ENCODE measurements around the gene WFDC5.
"Not testable (repeated sequence)": the region's sequence is repeated elsewhere in the genome, so short reads cannot be mapped to it uniquely, and the experiment has no call there.

Gene WFDC5

GRCh38 chr20:45114465-45115385 lies at the start of gene WFDC5:
WFDC5 (minus strand) TSS chr20:45115174; CDS start chr20:45115083, 91 bp downstream.
- DNase-seq (ENCODE audit: low spot score): no peak

DNA sequence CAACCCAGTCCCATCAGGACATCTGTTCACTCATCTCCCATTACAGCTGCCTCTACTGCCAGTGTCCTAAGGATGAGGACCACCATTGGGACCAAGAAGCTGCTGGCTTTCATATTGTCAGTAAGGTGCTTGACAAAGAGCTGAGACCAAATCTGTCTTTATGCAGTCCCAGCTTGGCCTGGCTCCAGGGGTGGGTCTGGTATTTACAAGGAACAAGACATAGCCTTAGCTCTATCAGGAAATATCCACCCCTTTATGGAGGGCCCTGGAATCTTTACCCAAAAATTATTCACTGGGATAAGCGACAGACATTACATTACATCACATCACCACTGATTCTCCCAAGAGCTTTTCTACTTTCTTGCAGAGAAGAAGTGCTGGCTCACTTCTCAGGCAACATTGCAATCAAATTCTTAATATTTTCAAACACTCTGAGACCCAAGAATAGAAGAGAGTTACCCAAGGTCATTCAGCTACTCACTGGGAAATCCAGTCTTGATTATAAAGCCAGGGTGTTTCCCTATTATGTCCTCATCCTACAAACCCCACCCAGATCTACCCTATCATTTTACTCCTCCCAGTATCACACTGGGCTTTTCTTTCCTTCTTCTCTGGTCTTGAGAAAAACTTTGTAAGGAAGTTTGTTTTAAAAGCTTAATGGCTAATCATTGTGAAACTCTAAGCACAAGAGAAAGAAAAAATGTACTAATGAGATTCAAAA lies 48.3 kb upstream of the WFDC5 start:
- no peak for DNase-seq (ENCODE audit: low spot score)

DNA sequence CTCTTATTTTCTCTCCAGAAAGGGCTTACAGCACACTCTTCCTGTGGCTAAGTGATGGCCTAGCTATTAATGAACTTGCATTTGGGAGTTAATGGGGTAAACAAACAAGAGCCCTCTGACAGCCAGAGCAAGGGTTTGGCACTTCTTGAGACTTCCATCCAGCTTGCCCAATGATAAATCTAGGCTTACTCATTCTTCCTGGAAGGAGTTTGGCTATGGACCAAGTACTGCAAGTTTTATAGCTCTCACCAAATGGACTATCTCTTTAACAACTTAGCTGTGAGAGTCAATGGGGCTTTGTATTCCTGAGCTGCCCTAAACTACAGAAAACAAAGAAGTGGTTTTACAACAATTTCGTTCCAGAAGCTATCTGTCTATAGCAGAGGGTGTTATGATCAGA lies 43.0 kb upstream of the WFDC5 start:
- no peak for DNase-seq (ENCODE audit: low spot score)

GRCh38 chr20:45156713-45157112 lies 41.7 kb upstream of the WFDC5 start:
- no peak for DNase-seq (ENCODE audit: low spot score)

DNA sequence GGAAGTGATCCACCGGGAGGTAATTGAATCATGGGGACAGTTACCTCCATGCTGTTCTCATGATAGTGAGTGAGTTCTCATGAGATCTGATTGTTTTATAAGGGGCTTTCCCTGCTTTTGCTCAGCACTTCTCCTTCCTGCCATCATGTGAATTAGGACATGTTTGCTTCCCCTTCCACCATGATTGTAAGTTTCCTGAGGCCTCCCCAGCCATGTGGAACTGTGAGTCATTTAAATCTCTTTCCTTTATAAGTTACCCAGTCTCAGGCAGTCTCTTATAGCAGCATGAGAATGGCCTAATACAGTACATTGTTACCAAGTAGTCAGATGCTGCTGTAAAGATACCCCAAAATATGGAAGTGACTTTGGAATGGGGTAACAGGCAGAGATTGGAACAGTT lies 39.8 kb upstream of the WFDC5 start:
- DNase-seq (ENCODE audit: low spot score): not testable (repeated sequence)

DNA sequence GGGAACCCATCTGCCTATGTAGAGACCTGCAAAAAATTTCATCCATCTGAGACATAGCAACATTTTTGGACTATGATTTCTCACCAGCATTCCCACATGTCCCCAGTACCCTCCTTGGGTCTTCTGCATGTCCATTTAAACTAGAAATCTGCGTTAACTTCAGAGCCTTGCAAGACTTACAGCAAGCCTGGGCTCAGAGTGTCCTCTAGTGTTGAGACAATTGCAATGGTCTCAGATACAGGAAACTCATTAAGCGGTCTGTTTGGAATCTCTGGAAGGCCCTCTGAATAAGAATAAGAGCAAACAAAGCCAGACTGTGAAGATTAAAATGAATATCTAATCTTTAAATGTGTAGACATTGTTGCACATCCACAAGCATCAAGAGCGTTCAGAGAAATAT lies 39.2 kb upstream of the WFDC5 start:
- no peak for DNase-seq (ENCODE audit: low spot score)

- no peak for DNase-seq (ENCODE audit: low spot score)
Measured at GRCh38 chr20:45153752-45154151, 38.8 kb upstream of the WFDC5 start.

- no peak for DNase-seq (ENCODE audit: low spot score)
Measured at GRCh38 chr20:45153147-45153546, 38.2 kb upstream of the WFDC5 start.

DNA sequence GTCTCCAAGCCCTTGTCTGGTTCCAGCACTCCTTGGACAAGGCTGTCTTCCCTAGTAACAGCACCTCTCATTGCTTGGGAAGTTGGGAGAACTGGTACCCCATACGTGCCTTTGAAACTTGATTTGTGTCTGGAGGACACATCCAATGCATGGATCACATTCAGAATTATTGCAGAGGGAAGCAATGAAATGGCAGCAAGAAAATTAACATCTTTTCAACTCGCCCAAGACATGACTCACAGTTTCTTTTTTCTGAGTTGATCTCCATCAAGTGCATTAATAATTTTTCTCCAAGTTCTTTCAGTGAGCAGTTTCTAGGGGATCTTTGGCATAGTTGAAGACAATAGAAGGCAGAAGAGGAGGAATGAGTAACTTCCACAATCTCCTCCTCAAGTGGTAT lies 37.4 kb upstream of the WFDC5 start:
- no peak for DNase-seq (ENCODE audit: low spot score)

- DNase-seq (ENCODE audit: low spot score): no peak
Measured at GRCh38 chr20:45149062-45149461, 34.1 kb upstream of the WFDC5 start.

- no peak for DNase-seq (ENCODE audit: low spot score)
Measured at GRCh38 chr20:45140836-45141235, 25.9 kb upstream of the WFDC5 start.

DNA sequence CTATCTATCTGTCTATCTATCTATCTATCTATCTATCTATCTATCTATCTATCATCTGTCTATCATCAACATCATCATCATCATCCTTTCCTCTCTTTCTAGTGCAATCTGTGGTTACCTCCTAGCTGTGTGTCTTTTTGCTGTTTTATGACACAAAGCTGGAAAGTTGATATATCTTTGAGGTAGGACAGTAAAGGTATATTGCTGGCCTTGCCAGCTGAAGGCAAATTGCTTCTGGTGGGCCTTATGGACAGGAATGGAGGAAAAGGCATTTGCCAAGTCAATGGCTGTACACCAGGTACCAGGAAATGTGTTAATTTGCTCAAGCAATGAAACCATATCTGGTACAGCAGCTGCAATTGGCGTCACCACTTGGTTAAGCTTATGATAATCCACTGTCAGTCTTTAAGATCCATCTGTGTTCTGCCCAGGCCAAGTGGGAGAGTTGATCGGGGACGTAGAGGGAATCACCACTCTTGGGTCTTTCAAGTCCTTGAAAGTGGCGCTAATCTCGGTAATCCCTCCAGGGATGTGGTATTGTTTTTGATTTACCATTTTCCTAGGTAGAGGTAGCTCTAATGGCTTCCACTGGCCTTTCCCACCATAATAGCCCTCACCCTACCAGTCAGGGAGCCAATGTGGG lies 24.9 kb upstream of the WFDC5 start:
- DNase-seq (ENCODE audit: low spot score): not testable (repeated sequence)

DNA sequence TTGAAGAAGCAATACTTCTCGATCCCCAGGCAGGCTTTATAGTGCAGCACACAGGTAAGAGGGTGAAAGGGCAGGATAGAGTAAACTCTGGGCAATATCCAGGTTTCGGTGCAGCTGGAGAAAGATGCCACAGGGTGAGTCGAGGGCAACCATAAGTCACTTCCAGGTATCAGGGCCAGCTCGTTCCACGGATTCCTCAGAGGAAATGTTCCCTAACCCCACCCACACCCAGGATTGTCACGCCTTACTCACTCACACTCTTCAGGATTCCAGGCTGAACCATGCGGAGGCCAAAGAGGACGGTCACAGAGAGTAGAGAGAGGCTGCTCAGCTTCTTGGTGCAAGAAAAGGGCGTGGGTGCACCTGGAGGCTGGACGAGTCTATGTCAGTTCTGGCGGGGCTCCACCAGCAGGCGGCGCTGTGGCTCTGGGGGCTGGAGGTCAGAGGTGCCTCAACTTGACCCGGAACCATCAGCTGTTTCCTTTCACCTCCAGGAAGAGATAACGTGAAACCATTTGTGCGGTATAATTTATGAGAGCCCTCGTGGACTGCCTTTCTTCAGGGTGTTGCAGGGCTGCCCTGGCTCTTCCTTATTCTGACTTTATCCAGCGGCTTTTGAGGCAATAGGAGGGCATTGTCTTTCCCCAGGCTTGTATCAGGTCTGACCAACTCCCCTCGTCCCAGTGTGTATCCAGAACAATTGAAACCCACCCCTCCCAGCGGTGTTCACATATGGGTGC lies 23.8 kb upstream of the WFDC5 start:
- DNase-seq (ENCODE audit: low spot score): no peak

DNA sequence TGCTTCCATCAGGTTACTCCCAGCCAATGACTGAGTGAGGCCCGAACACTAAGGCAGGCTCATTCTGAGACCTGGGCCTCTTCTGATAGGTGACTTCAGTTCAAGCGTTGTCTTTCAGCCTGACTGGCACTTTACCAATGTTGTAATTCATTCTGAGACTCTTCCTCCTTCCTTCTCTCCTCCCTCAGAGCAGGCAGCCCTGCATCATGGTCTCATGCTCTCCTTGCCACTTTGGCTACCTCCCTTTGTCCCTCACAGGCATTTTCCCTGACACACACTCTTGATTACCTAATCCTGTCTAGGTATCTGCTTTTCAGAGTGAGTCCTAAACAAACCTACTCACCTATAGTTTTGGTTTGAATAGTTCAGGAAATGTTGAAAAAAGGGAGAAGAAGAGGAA lies 21.9 kb upstream of the WFDC5 start:
- no peak for DNase-seq (ENCODE audit: low spot score)

GRCh38 chr20:45128099-45128498 lies 13.1 kb upstream of the WFDC5 start:
- DNase-seq (ENCODE audit: low spot score): no peak

DNA sequence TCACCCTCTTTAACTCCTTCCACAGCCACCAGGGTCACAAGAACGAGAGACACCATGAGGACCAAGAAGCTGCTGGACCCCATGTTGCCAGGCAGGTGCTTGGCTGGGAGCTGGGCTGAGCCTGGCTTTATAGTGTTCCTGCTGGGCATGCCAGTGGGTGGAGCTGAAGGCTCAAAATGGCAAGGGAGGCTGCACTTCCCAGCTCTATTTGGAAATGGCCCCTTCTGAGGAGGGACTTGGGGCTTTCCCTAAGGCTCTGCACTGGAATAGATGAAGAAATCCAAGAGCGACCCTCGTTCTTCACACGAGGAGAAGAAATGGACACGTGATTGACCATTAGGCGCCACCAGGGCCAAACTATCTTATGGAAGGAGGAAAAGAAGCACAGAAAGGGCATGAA lies 9.4 kb upstream of the WFDC5 start, which contains the start of gene WFDC12:
TSS of gene WFDC12 (minus strand) at position 101 of the 400 bp plus-strand sequence. CDS start at position 83, 18 bp downstream.
- DNase-seq (ENCODE audit: low spot score): no peak

DNA sequence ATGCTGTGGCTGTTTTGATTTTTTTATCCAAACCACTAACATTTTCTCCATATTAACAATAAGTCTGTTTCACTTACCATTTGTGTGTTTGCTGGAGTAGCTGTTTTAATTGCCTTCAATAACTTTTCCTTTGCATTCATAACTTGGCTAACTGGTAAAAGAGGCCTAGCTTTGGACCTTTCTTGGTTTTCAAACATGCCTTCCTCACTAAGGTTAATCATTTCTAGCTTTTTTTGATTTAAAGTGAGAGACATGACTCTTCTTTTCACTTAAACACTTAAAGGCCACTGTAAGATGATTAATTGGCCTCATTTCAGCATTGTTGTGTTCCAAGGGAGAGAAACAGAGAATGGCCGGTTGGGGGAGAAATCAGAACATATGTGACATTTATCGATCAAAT lies 6.4 kb upstream of the WFDC5 start:
- DNase-seq (ENCODE audit: low spot score): no peak

GRCh38 chr20:45119556-45120266 lies 4.7 kb upstream of the WFDC5 start:
- DNase-seq (ENCODE audit: low spot score): no peak

- no peak for DNase-seq (ENCODE audit: low spot score)
Measured at GRCh38 chr20:45118028-45118427, 3.1 kb upstream of the WFDC5 start.

DNA sequence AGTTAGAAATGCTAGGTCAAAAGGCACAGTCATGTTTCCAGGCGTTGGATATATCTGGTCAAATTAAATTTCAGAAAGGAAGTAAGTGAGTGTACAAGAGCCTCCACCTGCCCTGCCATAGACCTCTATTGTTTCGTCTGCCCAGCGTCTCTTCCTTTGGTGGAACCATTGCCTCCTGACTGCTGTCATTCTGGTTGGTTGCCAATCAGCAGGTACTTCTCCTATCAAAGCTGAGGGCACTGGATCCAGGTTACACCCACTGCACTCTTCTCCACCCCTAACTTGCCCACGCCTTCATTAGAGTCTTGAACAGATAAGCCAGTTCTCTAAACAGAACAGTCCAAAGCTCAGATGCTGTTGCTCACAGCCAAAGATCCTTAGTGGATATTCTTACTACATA lies 2.6 kb upstream of the WFDC5 start:
- no peak for DNase-seq (ENCODE audit: low spot score)

- no peak for DNase-seq (ENCODE audit: low spot score)
Measured at GRCh38 chr20:45115829-45116228, 855 bp upstream of the WFDC5 start.

All from AG08396 (cell line).